Vagina (tissue), 2 donors: ENCODE data around the gene SDHB. TPM values are rescaled to one million over a fixed set of nuclear protein-coding genes. Genes with fewer than 3 reads are reported as not detected.

ENCODE experiments used
- DNase-seq, 2 donors: peaks; one replicate each; pipeline ENCODE4 v3.0.0-alpha.2; 2017; ENCODE audit errors: extremely low spot score in 2 of 2
- H3K27ac ChIP-seq: fragments of 200-600 bp; sonication (generic); one replicate; pipeline ENCODE4 v1.5.1; 2019
- H3K27me3 ChIP-seq: fragments of 200-600 bp; sonication (generic); one replicate; pipeline ENCODE4 v1.5.1; 2019
- H3K36me3 ChIP-seq, 2 donors: fragments of 200-600 bp; sonication (generic); one replicate each; pipeline ENCODE4 v1.5.1; 2017 to 2019
- H3K4me1 ChIP-seq: fragments of 200-600 bp; sonication (generic); one replicate; pipeline ENCODE4 v1.5.1; 2019
- H3K4me3 ChIP-seq, 2 donors: fragments of 200-600 bp; sonication (generic); 1 replicate in 1 of 2; 2 replicates in 1 of 2; pipeline ENCODE4 v1.5.1; 2016 to 2019
- H3K9me3 ChIP-seq: fragments of 200-600 bp; sonication (generic); one replicate; pipeline ENCODE4 v1.5.1; 2019
- CTCF ChIP-seq, 3 experiments: fragments of 450-650 bp in 2 of 3; fragments of 200-600 bp in 1 of 3; sonication (generic) in 1 of 3; IDR thresholded peaks; one replicate each; pipeline ENCODE4 v1.5.1; 2017 to 2019; ENCODE audit warnings: antibody characterized with exemption in 3 of 3, mild to moderate bottlenecking in 2 of 3, moderate library complexity in 2 of 3
- POLR2A ChIP-seq, 2 donors: fragments of 450-650 bp; IDR thresholded peaks; one replicate each; pipeline ENCODE4 v1.6.1; 2017; ENCODE audit warnings: antibody characterized with exemption in 2 of 2, mild to moderate bottlenecking in 2 of 2, moderate library complexity in 2 of 2
- POLR2AphosphoS5 ChIP-seq, 2 donors: sonication (generic); formaldehyde crosslinking; IDR thresholded peaks; one replicate each; pipeline ENCODE4 v1.9.0; 2017; ENCODE audit warnings: antibody characterized with exemption in 2 of 2, mild to moderate bottlenecking in 2 of 2, low read depth in 1 of 2; ENCODE audit not compliant: insufficient read depth in 1 of 2
- intact Hi-C: fragments of 100-400 bp; cut with DNase I; formaldehyde crosslinking; loops from one replicate; pipeline ENCODE4 v1.15.1; 2023
- total RNA-seq: library from RNA; depleted of rRNA; stranded (reverse); fragments of >200 nt; gene quantifications from one replicate; pipeline ENCODE4 v1.2.3, GENCODE V29; 2016

The SDHB gene
- total RNA-seq, 1 donor from 2014 or later = 96.5 TPM

DNA sequence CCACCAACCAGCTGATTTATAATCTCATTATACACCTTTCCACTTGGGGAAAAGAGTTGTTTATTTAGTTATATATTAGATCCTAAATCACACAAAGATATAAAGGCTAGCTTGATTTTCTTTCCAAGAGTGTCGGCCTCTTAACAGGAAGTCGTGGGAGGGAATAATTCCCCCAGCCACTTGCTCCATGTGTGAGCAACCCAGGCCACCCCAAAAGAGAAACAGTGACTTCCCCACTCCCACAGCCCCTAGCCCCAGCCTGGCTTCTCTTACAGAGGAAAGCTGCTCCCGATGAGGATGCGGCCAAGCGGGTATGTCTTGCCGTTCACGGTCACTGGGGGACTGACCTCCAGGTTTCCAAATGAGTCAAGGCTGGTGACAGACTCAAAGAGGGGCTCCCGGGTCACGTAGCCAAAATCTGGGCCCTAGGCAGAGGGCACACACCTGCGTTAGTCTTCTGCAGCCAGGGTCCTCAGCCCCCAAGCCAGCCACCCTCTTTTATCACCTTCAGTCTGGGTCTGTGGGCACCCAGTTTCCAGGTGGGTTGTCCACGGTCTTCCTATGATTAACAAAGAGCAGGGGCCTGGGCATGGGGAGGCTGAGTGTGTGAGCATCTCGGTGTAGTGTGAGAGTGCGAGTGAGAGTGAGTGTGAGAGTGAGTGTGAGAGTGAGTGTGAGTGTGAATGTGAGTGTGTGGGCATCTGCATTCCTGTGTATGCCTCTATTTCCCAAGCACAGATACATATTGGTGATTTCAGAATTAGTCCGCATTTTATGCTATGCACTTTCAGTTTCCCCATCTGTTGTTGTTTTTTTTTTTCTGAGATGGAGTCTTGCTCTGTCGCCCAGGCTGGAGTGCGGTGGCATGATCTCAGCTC lies 25.4 kb upstream of the SDHB start:
- no peaks in the 10 kb centered on the region for H3K27me3 ChIP-seq
- no peaks in the 10 kb centered on the region for H3K9me3 ChIP-seq
- TF ChIP-seq CTCF (IDR thresholded peaks at IDR 0.05) = no peak
- TF ChIP-seq POLR2A (IDR thresholded peaks at IDR 0.05) = no peak
- no peak for TF ChIP-seq POLR2AphosphoS5 (IDR thresholded peaks at IDR 0.05; ENCODE audit: insufficient read depth in 1 of 2, low read depth in 1 of 2)
- H3K36me3 ChIP-seq = no peaks in the 10 kb centered on the region
- intact Hi-C loops = no loop called here
- no peaks in the 10 kb centered on the region for H3K4me1 ChIP-seq
- no peak for DNase-seq
- no peak overlapping the region for H3K27ac ChIP-seq
- H3K4me3 ChIP-seq = no peak overlapping the region

GRCh38 chr1:17075470-17076255 lies 21.8 kb upstream of the SDHB start:
- no peaks in the 10 kb centered on the region for H3K36me3 ChIP-seq
- no peak overlapping the region for H3K4me3 ChIP-seq
- TF ChIP-seq POLR2AphosphoS5 (IDR thresholded peaks at IDR 0.05; ENCODE audit: insufficient read depth in 1 of 2, low read depth in 1 of 2) (no peak), CTCF (IDR thresholded peaks at IDR 0.05) (no peak), POLR2A (IDR thresholded peaks at IDR 0.05) (no peak)
- H3K9me3 ChIP-seq = no peaks in the 10 kb centered on the region
- H3K27ac ChIP-seq = no peak overlapping the region
- intact Hi-C loops = no loop called here
- H3K27me3 ChIP-seq = no peaks in the 10 kb centered on the region
- no peak for DNase-seq
- no peaks in the 10 kb centered on the region for H3K4me1 ChIP-seq

GRCh38 chr1:17071794-17072193 lies 18.0 kb upstream of the SDHB start:
- Histone ChIP-seq H3K4me1 (no peaks in the 10 kb centered on the region), H3K4me3 (no peak overlapping the region), H3K27ac (no peak overlapping the region), H3K27me3 (no peaks in the 10 kb centered on the region), H3K36me3 (no peaks in the 10 kb centered on the region), H3K9me3 (no peaks in the 10 kb centered on the region)
- TF ChIP-seq CTCF (IDR thresholded peaks at IDR 0.05) = no peak
- TF ChIP-seq POLR2AphosphoS5 (IDR thresholded peaks at IDR 0.05; ENCODE audit: insufficient read depth in 1 of 2, low read depth in 1 of 2) = no peak
- TF ChIP-seq POLR2A (IDR thresholded peaks at IDR 0.05) = no peak
- intact Hi-C loops = no loop called here
- no peak for DNase-seq

GRCh38 chr1:17070163-17070525 lies 16.3 kb upstream of the SDHB start:
- no peak overlapping the region for H3K27ac ChIP-seq
- H3K4me3 ChIP-seq = no peak overlapping the region
- no peak for TF ChIP-seq POLR2A (IDR thresholded peaks at IDR 0.05)
- no peak for TF ChIP-seq CTCF (IDR thresholded peaks at IDR 0.05)
- TF ChIP-seq POLR2AphosphoS5 (IDR thresholded peaks at IDR 0.05; ENCODE audit: insufficient read depth in 1 of 2, low read depth in 1 of 2) = no peak
- no peaks in the 10 kb centered on the region for H3K27me3 ChIP-seq
- H3K9me3 ChIP-seq = no peaks in the 10 kb centered on the region
- no peaks in the 10 kb centered on the region for H3K36me3 ChIP-seq
- DNase-seq = no peak
- H3K4me1 ChIP-seq = no peaks in the 10 kb centered on the region
- intact Hi-C loops = no loop called here
